ENCODE data around the gene VARS1.

Gene VARS1

DNA sequence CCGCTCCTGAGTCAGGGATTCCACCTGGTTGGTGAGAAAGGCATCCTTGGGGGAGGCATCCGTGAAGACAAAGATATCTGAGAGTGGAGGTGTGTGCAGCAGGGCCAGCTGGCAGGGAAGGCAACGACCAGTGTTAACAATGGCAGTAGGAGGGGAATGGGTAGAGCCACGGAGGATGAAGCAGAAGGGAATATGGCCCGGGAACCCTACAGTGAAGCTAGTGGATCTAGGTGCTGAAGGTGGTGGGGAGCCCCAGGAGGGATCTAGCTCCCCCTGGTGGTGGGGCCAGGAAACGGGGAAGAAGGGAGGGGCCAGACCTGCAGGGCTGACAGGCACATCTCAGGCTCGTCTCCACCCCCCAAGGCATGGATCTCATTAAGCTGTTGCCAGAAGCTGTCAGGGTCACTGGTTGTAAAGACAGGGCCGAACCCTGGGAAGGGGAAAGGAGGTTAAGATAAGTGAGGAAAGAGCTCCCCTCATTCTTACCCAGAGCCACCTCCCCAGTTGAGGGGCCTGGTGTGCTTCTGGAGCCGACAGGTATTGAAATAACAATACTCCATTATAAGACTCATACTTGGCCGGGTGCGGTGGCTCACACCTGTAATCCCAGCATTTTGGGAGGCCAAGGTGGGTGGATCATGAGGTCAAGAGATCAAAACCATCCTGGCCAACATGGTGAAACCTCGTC lies 25.7 kb downstream of the VARS1 start:
- DNase-seq = peak; percentile 87

DNA sequence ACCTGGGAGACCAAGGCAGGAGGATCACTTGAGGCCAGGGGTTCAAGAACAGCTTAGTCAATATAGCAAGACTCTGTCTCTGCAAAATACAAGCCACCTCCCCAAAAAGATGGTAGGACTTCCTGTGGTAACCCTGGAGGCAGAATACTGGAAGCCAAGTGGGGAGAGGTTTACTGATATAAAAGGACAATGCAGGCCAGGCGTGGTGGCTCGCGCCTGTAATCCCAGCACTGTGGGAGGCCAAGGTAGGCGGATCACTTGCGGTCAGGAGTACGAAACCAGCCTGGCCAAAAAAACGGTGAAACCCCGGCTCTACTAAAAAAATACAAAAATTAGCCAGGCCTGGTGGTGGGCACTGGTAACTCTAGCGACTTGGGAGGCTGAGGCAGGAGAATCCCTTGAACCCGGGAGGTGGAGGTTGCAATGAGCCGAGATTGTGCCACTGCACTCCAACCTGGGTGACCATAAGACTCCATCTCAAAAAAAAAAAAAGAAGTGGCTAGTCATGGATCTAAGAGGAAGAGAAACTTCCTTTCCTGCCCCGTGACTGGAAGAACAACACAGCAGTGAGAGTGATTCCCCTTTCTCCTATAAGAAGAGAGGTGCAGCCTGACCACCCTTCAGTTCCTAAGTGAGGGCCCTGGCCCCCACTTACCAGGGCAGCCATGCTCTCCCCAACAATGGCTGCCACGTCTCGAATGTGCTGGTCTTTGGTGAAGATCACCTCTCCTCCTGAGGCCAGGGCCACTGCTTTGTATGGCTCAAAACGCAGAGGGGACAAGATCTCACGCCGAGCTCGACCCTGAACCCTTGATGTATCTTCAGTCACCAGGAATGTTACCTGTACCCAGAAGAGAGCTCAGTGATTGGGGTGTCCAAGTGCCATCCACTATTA lies 26.9 kb downstream of the VARS1 start:
- no peak for DNase-seq

DNA sequence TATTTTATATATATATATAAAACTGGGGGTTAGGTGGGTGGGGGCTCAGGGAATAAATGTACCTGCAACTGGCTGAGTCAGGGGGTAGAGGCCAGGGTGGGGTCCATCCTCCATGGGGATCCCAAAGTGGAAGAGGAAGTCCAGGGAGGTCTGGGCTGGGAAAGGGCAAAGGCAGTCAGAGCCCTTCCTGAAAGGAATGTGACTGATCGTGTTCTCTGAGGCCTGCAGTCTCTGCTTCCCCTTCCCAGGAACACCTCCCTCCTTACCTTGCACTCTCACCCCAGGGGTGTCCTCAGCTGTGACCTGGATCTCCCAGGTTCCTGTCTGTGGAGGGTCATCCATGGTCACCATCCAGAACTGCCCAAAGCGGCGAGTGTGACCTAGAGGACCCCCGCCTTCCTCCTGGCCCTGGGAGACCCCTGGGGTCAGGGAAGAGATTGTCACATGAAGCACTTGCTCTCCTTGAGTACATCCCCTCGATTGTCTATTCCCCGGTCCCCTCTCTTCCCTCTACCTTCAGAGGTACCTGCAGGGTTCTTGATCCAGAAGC lies 28.4 kb downstream of the VARS1 start:
- DNase-seq = no peak

DNA sequence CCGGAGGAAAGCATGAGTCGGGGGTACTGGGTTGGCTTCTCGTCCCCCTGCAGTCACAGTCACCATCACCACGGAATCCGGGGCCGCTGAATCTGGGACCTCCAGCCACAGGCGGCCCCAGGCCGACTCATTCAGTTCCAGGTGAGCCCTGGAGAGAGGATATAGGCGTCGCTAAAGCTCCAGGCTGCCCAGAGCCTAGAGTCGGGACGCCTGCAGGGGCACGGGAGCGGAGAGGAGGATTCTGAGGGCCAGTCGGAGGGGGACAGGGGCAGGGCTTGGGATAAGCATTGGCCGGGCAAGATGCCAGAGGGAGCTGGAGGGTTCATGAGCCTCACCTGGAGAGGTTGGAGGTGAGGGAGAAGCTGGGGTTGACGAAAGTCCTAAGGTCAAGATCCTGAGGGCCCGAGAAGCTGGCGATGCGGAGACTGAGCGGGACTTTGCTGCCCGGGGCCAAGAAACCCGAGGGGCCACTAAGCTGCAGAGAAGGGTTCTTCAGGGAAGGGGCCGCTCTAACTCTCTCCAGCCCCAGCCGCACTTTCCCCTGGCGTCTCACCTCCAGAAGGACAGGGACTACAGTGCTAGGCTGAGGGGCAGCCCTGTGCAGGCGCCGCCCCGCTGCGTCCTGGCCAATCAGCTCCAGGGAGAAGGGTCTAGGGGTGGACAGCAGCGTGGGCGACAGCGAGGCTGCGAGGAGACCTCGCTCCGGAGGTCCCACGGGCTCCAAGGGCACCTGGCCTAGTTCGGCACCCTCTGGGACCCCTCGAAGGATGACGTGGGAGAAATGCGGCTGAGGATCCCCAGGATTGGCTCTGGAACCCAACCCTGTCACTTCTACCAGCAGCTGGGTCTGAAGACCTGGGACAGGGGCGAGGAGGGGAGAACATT lies 29.4 kb downstream of the VARS1 start:
- no peak for DNase-seq

DNA sequence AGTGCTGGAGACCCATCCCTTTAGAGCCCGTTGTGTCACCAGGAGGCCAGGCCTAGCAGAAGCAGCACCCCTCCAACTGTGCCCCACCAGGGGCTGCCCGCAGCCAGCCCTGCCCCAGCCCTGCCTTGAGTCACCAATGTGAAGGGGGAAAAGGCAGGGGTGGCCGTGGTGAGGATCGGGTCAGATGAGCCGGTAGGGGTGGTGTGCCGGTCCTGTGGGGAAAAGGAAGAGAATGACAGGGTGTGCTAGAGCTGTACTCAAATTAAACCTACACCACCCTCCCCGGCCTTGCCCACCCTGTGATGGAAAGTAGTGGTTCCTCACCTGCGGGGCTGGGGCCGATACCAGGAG lies 30.0 kb downstream of the VARS1 start:
- DNase-seq = no peak

DNA sequence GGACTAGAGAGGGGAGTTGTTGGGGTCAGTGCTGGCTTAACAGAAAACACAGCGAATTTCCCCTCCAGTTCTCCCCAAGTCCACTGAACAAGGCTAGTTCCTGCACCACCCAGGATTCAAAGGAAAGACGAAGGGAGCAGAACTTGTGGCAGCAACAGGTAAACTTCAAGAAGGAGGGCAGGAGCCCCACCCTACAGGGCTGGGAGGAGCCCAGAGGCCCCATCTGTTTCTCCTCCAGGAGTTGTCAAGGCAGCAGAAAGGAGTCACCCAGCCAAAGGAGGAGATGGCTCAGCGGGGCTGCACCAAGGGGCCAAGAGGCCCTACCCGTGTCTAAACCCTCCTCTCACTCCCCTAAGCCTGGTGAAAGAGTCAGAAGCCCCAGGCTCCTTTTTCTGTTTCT lies 31.4 kb downstream of the VARS1 start:
- DNase-seq = no peak

DNA sequence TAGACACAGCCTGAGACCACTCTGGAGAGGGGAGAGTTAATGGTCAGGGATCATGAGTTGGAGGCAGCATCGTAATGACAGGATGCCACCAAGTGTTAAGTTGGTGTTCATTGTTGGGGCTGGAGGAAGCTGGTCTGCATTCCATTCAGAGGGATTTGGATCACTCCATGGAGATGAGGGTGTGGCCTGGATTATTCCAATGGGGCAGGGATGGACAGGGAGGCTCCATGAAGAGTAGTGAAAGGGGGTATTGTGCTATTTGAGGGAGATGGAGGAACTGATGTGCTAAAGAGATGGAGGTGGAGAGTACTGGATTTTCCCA lies 32.0 kb downstream of the VARS1 start:
- no peak for DNase-seq

DNA sequence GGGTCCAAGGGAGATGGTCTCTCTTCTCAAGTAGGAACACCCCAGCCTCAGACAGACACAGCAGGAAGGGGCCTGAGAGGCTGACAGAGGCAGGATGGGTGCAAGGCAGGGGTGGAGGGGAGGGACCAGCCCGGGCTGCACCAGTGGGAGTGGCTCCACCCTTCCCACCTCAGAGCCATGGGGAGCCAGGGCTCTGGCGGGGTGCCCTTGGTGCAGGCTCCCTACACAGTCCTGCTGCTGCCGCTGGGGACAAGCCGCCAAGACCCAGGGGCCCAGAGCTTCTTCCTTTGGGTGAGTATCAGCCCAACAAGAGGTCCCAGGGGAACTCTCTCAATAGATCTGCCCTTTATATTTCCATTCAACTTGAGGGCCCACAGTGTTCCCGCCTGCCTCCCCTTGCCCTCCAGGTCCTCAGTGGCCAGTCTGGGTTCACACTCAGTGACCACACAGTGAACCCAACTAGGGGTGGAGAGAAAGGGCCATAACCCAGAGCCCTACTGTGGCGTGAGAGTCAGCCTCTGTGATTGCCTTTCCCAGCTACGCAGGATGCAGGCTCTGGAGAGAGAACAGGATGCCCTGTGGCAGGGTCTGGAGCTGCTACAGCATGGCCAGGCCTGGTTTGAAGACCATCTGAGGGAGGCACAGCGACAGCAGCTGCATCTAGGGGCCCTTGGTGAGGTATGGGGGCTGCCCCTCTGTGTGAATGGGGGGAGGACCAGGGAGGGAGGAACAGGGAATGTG lies 32.5 kb downstream of the VARS1 start:
- DNase-seq = no peak

DNA sequence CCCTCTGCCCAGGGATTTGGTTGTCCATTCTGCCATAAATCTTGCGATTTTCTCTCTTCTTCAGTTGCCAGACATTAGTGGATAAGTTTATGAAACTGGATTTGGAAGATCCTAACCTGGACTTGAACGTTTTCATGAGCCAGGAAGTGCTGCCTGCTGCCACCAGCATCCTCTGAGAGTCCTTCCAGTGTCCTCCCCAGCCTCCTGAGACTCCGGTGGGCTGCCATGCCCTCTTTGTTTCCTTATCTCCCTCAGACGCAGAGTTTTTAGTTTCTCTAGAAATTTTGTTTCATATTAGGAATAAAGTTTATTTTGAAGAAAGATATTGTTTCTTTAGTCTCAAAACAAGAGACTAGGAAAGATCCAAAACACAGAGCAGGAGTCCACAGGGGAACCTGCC lies 33.2 kb downstream of the VARS1 start, which contains the start of gene SAPCD1:
Gene SAPCD1 (plus strand): TSS at position 301 of the 400 bp plus-strand sequence. CDS start 399 bp downstream, outside the sequence.
- no peak for DNase-seq

DNA sequence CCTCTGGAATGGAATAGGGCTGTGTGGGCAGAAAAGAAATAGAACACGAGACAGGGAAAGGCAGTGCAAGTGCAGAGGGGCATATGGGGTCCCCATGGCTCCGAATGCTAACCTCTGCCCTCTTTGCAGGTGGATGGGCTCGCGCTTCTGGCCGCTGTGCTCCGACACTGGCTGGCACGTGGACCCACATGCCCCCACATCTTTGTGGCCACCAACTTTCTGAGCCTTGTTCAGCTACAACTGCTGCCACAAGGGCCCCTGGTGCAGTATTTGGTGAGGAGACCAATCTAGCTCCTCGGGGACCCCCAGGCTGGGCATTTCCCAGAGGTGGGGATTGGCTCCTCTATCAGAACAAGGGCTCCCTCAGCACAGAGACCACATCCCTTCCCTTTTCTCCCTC lies 34.2 kb downstream of the VARS1 start:
- DNase-seq = no peak

DNA sequence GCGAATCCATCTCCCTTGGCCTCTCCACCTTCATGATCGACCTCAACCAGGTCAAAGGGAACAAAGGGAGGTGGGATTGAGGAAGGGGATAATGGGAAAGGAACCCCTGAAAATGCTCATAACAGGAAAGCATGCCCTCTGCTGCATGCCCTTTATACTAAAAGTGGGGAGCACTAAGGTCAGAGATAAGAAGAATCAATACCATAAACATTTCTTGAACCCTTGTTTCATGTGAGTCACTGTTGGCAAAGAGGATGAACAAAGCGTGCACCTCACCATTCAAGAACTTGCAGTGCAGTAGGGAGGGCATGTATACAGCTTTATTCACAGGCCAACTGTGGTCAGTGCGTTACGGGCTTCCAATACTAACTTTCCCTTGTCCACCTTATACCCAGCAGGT lies 34.8 kb downstream of the VARS1 start:
- no peak for DNase-seq

DNA sequence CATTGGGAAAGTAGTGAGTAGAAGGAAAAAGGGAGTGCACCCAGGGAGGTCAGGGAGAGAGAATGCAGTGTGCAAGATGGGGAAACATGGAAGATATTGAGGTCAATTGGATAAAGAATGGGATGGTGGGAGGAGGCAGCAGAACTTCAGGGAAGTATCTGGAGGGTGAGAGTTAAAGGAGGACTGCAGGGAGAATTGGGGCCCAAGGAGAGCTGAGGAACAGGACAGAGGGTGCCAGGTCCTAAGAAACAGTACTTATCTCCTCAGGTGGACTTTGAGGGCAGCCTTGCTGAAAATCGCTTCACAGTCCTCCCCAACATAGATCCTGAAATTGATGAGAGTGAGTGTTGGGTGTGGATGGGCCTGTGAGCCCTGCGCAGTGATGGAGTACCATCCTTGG lies 37.3 kb downstream of the VARS1 start:
- no peak for DNase-seq

DNA sequence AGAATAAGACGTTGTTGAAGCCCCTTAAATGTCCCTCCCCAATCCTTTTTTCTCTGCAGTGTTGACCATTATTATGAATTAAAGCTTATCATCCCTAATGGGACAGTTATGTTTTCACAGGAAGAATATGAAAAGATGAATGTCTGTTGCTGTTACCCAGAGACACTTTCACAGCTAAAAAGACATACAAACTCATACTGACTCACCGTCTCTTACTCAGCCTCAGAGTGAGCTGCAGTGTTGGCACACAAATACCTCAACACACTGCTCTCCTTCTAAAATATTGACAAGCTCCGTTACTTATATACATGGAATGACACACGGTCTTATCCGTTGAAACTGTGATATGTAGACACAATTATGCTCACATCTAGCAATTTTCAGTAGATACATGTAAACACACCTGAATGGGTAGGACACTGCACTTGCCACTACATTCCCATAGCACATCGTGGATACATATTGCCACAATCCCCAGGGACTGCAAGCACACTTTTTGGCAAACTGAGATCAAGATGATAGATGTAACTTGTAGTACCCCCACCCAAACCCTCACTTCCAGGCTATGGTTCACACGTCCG lies 42.7 kb downstream of the VARS1 start:
- DNase-seq = no peak

DNA sequence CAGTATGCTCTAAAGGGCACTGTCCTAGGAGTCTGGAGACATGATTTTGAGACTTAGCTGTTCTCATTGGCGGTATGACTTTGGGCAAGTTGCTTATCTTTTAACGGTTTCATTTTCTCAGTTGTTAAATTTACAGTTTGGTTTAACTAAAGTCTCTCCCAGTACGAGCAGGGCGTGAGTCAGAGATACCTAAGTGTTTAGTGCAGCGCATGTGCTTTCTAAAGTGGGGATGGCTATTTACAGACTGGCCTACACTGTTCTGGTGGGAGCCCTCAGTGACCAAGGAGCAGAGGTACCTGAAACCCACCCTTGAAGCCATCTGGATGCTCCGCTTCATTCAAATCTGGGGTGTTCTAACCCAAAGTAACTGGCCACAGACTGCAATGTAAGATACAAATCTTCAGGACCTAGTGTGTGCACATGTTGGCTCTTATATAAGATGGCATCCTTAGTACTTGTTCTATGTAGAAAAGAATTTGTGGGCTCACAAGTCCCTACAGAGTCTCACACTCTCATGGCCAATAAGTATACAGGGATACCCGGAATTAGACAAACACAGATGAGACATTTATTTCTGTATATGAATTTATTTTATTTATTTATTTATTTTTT lies 45.0 kb downstream of the VARS1 start:
- DNase-seq = no peak

DNA sequence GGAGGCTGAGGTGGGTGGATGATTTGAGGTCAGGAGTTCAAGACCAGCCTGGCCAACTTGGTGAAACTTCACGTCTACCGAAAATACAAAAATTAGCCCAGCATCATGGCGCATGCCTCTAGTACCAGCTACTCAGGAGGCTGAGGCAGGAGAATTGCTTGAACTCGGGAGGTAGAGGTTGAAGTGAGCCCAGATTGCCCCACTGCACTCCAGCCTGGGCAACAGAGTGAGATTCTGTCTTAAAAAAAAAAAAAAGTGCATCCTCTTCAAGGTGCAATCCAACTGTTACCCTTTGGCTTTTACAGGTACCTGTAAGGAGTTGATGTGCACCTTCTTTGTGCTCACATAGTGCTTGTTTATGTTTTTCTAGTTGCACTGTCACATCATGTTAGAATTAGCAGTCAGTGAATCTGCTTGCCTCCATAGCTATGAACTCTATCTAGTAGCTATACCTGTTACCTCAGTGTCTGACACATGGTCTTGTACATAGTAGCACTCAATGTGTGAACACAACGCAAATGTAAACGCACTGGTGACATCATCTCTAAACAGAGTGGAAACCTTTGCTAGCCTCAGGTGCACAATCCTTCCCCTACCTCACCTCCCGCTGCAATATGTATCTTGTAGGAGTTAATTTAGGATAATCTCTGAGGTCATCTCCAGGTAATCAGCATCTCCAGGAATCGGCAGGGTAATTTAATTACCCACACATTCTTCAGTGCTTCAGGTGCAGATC lies 46.1 kb downstream of the VARS1 start:
- no peak for DNase-seq
